Activated CD4-positive, alpha-beta T cell treated with anti-CD3 and anti-CD28 coated beads, Interleukin-2, amount 50 U/mL, for 16 hours (primary cell): Measurements from ENCODE around the gene HEXD.
"Not testable (repeated sequence)": the region's sequence is repeated elsewhere in the genome, so short reads cannot be mapped to it uniquely, and the experiment has no call there.

Experiments used
- DNase-seq: peaks from one replicate; pipeline ENCODE4 v3.0.0-alpha.2; 2020

HEXD gene

GRCh38 chr17:82418001-82418986, at the start of gene HEXD, which contains the start of gene OGFOD3:
Gene HEXD, plus strand, starts transcription at chr17:82418347. Its CDS starts 1,453 bp downstream, at chr17:82419800.
Gene OGFOD3, minus strand, starts transcription at chr17:82418586. Its CDS starts 101 bp downstream, at chr17:82418485.
- DNase-seq = peak; percentile 80

- DNase-seq = no peak
These were observed 48.9 kb upstream of the HEXD start for GRCh38 chr17:82369211-82369610.

GRCh38 chr17:82370471-82371332, 47.4 kb upstream of the HEXD start:
- peak; percentile 22 for DNase-seq

DNA sequence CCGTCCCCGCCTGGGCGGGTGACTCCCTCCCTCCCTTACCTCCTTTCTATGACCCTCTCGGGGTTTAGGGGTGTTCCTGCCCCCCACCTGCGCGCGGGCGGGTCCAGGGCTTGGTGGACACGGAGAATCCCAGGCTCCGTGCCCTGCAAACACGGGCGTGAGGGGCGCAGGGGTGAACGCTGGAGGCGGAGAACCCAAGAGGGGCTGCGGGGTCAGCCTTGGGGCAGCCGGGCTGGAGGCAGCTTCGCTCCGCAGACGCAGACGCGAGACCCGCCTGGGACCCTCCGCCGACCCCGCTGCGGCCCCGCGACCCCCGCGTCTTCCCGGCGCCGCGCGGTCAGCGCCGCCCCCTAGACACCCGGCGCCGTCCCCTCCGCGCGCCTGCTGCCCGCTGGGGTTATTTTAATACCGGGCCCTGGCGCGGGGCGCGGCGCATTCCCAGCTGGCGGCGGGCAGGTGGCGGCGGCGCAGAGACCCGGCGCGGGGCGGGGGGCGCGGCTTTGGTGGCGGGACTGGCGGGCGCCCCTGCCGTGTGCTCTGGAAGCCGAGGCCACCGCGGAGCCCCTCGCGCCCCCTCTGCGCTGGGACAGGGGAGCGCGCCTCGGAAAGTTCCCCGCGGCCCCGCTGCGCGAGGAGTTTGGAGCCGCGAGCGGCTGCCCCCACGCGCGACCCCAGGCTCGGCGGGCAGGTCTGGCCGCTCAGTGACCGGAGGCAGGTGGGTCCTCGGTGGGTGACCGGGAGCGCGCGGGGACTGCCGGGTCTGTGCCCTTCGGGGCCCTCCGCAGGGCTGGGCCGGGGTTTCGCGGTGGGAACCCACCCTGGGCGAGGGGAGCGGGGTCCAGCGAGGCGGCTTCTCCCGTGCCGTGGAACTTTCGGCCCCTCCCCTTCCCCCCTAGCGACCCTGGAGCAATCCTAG, 46.6 kb upstream of the HEXD start, which contains the start of gene UTS2R:
TSS of gene UTS2R (plus strand) at position 433 of the 916 bp plus-strand sequence. CDS start 2,560 bp downstream, outside the sequence.
- DNase-seq = no peak

GRCh38 chr17:82372249-82373071, 45.7 kb upstream of the HEXD start:
- no peak for DNase-seq

- not testable (repeated sequence) for DNase-seq
These were observed 45.1 kb upstream of the HEXD start for GRCh38 chr17:82373072-82373452.

DNA sequence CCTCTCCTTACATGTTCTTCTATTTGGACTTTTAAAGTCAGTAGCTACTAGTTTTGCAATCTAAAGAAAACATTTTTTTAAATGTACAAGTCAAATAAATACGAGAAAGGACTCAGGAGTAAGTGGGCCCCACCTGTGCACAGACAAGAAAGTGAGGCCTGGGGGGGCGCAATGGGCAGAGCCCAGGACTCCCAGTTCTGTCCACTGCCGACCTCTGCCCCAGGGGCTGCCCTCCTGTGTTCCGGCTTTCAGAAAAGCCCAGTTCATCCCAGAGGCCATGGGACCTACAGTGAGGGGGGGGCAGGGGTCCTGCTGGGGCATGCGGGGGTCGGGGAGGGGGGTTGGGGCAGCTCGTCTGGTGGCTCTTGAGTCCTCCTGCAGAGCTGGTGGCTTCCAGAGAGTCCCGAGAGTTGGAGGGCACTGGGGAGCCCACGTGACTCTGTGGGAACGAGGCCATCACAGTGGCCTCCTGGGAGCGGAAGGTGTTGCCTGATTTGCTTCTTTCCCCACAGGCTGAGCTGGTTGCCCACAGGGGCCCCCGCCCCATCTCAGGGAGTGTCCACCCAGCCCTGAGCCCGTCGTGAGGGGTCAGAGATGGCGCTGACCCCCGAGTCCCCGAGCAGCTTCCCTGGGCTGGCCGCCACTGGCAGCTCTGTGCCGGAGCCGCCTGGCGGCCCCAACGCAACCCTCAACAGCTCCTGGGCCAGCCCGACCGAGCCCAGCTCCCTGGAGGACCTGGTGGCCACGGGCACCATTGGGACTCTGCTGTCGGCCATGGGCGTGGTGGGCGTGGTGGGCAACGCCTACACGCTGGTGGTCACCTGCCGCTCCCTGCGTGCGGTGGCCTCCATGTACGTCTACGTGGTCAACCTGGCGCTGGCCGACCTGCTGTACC, 44.2 kb upstream of the HEXD start:
- no peak for DNase-seq

- no peak for DNase-seq
These were observed 43.4 kb upstream of the HEXD start for GRCh38 chr17:82374626-82375331.

- DNase-seq = no peak
These were observed 42.6 kb upstream of the HEXD start for GRCh38 chr17:82375359-82376041.

DNA sequence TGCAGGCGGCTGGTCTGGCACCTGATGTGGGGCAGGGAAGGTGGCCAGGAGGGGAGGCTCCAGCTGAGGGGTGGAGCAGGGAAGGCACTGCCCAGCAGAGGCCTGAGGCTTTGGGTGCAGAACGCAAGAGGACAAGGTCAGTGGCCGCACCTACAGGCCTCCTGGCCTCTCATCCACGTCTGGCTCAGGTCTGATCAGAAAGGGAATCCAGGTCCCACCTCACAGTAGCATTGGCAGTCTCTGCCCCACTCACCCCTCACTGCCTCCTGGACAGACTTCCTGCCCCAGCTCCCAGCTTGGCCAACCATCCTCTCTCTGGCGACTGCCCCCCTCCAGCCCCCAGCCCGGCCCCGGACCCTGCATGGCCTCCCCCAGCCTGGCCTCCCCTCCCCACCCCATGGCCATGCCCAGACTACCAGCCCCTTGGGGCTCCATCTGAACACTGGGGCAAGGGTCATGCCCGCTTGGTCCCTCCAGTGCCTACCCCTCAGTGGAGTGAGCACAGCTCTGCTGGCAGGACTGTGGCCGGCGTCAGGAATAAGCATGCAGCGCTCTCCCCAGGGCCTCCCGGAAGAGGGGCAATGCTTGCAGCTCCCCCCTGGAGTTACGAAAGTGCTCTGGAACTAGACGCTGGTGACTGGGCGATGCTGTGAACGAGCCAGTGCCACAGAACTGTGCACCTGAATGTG, 42.0 kb upstream of the HEXD start:
- no peak for DNase-seq

DNA sequence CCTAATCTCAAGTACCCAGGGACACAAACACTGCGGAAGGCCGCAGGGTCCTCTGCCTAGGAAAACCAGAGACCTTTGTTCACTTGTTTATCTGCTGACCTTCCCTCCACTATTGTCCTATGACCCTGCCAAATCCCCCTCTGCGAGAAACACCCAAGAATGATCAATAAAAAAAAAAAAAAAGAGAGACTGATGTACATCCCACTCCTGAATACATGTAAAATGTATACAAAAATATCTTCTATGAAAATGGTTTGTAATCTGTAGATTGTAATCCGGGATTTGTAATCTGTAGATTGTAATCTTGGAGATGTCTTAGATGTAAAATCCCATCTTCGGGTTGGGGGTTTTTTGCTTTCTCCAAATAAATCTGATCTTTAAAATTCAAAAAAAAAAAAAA, 40.9 kb upstream of the HEXD start:
- not testable (repeated sequence) for DNase-seq

DNA sequence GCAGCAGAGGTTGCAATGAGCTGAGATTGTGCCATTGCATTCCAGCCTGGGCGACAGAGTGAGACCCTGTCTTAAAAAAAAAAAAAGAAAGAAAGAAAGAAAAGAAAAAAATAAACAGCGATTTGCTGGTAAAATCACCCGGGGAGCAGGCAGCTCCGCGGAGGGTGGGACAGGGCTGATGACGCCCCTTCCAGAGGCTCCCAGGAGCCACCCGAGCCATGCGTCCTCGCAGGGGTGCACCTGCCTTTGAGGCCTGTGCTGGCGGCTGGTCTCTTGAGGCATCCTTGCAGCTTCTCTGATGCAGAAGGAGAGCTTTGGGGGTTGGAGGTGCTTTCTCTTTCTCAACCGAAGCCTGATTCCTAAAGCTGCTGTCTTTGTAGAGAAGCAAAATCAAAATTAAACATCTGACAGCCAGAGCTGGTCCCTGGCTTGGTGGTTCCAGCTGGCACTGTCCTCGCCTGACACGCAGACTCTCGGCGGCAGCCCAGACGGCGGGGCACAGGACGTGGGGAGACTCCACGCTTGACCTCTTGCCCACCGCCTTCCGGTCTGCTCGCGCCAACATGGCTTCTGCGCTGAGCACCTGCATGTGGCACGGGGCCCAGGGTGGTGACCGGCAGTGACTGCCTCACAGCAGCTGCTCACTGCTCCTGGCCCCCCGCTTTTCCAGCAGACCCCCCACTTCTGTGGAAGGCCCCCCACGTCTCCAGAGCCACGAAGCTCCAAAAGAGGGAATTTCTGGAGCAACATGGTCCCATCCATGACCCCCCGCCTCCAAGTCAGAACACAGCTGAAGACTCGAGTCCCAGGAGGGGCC, 40.0 kb upstream of the HEXD start:
- DNase-seq = no peak

DNA sequence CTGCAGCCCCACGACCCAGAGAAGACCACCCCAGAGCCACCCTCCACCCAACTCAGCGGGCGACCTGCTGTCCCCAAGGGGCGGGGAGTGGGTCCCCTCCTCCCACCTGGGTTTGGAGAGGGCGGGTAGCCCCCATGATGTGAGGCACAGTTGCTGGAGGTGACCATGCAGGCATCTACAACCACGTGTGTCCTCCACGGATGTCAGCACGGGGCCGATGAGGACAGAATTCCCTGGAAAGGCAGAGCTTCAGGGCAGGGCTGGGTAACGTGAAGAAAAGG, 39.5 kb upstream of the HEXD start:
- no peak for DNase-seq

DNA sequence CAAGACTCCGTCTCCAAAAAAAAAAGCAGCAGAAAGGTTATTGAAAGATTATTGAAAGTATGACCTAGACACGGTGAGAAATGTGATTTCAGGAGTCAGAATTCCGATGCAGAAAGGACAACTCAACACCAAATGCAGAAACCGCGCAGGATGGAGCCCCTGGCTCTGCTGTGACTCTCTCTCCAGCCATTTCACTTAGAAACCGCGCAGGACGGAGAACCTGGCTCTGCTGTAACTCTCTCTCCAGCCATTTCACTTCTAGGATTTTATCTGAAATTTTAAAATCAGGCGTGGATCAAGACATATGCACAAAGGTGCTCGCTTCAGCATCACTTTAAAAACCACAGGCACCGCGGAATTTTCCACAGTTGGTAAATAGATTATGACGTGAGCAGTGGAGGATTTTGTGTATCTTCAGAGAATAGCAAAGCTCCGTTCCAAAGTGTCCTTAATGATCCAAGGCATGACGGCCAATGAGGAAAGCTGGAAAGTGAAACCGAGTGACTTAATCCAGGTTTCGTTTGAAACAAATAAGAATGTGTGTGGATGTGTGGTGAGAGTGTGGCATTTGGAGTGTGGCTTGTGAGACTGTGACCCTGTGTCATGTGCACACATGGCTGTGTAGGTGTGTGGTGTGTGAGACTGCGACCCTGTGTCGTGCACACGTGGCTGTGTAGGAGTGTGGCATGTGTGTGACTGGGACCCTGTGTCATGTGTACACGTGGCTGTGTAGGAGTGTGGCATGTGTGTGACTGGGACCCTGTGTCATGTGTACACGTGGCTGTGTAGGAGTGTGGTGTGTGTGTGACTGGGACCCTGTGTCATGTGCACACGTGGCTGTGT, 37.1 kb upstream of the HEXD start:
- DNase-seq = no peak

- DNase-seq = not testable (repeated sequence)
These were observed 36.5 kb upstream of the HEXD start for GRCh38 chr17:82381703-82382009.

- not testable (repeated sequence) for DNase-seq
These were observed 35.8 kb upstream of the HEXD start for GRCh38 chr17:82382220-82382932.
